ENCODE data around the gene HAL.

The HAL gene

DNA sequence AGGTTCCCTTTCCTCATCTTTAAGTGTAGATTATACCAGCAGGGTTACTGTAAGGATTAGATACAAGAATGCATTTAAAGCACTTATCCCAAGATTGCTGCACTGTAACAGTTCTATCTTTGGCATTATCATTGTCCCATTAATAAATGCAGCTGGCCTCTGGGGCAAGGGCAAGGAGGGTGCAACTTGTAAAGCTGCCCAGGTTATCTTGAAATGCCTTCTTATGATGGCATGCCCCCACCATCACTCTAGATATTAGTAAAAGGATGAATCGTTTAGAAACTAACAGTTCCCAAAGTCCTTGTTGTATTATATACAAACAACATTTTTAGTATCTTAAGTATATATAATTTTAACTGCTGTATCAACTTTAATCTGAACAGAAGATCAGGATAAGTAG, 32.4 kb upstream of the HAL start:
- DNase-seq (ENCODE audit: extremely low read depth, low read depth) = no peak
- TF ChIP-seq, protein P1, sequence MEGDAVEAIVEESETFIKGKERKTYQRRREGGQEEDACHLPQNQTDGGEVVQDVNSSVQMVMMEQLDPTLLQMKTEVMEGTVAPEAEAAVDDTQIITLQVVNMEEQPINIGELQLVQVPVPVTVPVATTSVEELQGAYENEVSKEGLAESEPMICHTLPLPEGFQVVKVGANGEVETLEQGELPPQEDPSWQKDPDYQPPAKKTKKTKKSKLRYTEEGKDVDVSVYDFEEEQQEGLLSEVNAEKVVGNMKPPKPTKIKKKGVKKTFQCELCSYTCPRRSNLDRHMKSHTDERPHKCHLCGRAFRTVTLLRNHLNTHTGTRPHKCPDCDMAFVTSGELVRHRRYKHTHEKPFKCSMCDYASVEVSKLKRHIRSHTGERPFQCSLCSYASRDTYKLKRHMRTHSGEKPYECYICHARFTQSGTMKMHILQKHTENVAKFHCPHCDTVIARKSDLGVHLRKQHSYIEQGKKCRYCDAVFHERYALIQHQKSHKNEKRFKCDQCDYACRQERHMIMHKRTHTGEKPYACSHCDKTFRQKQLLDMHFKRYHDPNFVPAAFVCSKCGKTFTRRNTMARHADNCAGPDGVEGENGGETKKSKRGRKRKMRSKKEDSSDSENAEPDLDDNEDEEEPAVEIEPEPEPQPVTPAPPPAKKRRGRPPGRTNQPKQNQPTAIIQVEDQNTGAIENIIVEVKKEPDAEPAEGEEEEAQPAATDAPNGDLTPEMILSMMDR (IDR thresholded peaks at IDR 0.05; ENCODE audit: low read depth, low read length) = no peak

DNA sequence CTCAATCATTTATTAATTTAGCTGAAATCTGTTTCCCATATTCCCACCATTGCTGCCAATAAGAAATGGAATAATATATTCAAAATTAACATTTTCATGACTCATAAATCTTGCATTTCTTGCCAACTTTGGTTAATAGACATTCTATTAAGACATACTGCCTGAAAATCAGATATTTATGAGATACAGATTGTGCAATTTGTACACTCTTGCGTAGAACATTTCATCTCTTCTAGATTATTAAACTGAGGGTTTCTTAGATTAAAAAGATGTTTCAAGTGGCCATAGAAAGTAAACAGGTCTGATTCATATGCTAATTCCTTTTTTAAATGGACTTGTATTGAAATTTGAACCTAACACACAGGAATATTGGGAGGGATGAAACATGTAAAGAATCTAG, 30.2 kb upstream of the HAL start:
- TF ChIP-seq, protein P1 (IDR thresholded peaks at IDR 0.05; ENCODE audit: low read depth, low read length) = no peak
- DNase-seq (ENCODE audit: extremely low read depth, low read depth) = no peak

DNA sequence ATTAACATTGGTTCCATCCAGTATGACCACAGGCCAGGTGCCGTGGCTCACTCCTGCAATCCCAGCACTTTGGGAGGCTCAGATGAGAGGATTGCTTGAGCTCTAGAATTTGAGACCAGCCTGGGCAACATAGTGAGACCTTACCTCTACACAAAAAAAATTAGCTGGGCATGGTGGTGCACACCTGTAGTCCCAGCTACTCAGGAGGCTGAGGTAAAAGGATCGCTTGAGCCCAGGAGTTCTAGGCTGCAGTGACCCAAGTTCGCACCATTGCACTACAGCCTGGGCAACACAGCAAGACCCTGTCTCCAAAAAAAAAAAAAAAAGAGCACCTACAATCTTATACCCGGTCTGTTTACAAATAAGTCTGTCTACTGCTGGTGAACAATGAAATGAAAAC, 29.4 kb upstream of the HAL start:
- no peak for DNase-seq (ENCODE audit: extremely low read depth, low read depth)
- TF ChIP-seq, protein P1 (IDR thresholded peaks at IDR 0.05; ENCODE audit: low read depth, low read length) = no peak

DNA sequence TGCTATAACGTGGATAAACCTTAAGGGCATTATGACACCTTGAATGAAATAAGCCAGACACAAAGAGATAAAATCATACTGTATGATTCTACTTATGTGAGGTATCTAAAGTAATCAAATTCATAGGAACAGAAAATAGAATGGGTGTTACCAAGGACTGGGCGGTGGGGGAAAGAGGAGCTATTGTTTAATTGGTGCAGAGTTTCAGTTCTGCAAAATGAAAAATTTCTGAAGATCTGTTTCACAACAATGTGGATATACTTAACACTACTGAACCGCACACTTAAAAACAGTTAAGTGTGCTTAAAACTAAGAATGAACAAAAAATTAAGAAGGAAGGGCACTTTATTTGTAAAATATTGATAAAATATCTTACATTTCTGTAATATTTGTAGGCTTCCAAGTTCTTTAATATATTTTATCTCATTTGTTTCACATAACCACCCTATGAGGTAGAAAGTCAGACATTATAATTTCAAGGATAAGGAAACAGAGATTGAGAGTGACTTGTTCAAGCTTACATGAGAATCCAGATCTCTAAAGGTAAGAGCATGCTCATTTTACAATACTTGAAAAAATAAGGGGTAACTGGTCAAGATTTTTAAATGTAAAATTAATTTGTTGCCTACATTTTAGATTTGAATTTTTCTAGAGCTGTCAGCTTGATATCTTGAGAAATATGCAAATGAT, 24.3 kb upstream of the HAL start:
- no peak for DNase-seq (ENCODE audit: extremely low read depth, low read depth)
- TF ChIP-seq, protein P1 (IDR thresholded peaks at IDR 0.05; ENCODE audit: low read depth, low read length) = no peak

DNA sequence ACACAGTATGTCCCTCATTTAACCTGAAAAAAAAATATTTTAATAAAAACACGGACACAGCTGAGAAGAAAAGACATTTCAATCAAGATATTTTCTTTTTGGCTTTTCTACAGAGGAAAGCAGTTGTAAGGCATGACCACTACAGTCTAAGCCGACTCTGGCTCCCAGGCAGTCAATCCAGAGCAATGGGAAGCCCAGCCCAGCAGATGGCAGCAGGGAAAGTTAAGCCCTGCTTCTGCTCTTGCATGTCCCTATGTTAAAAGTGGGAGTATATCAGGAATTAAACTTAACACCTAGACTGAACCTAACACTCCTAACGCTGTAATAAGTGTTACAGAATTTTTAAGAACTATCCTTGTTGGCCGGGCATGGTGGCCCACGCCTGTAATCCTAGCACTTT, 19.5 kb upstream of the HAL start:
- DNase-seq (ENCODE audit: extremely low read depth, low read depth) = no peak
- TF ChIP-seq, protein P1 (IDR thresholded peaks at IDR 0.05; ENCODE audit: low read depth, low read length) = peak; percentile 45

DNA sequence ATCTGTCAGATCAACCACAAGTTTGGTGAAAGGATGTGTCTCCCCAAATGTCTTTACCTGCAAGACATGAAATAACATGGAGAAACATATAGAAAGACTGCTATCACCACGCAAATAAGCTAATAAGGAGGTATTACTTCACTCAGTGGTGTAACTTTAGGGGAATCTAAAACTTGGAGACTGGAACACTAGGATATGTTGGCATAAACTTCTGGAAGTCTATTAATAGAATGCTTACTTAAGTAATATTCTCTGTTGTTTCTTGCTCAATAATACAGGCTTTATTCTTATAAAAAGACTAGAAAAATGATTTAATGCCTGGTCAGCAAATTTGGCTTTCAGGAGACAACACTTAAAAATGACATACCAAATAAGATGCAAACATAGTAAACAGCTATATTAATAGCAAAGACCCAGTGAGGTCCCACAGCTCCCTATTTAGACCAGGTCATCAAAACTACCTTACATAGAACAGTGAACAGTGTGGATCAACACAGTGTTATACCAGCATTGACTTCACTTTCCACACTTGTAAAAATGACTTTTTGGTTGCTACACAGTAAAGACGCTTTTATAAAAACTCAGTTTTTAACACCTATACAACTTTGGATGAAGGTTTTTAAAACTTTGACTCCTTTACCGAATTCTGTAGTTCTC, 18.9 kb upstream of the HAL start:
- DNase-seq (ENCODE audit: extremely low read depth, low read depth) = no peak
- TF ChIP-seq, protein P1 (IDR thresholded peaks at IDR 0.05; ENCODE audit: low read depth, low read length) = no peak

DNA sequence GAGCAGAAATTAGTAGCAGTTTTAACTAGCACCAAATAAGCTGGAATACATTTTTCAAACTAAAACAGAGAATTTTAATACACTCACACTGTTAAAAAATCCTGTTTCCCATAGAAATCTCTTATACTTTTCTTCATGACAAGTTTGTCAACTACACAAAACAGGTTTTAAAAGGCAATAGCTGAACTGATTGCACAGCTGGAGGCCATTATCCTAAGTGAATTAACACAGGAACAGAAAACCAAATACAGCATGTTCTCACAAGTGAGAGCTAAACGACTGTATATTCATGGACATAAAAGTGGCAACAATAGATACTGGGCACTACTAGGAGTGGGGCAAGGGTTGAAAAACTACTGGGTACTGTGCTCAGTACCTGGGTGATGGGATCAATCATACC, 11.6 kb upstream of the HAL start:
- TF ChIP-seq, protein P1 (IDR thresholded peaks at IDR 0.05; ENCODE audit: low read depth, low read length) = no peak
- no peak for DNase-seq (ENCODE audit: extremely low read depth, low read depth)

All from AG09319 (cell line).